Measurements from ENCODE around the gene WNT4. TPM values are rescaled to one million over a fixed set of nuclear protein-coding genes. Genes with fewer than 3 reads are reported as not detected.

The WNT4 gene
- total RNA-seq, 3 donors from 2014 or later = 1.2 to 4.5 (median 2.5) TPM

DNA sequence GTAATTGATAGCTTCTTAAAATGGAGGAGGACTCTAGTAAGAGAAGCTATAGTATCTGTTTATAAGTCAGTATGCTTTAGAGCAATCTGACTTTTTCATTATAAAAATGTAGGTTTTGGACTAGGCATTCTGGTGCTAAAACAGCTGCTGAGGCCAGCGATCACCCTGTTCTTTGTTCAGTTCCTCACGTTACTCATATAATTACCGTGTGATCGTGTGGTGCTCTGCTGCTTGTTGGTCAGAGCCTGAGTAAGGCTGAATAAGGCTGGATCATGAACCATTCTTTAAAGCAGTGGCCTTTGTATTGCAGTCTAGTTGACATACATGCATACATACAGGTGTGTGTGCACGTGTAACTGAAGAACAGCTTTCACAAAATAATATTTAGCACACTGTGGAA lies 65.2 kb downstream of the WNT4 start:
- TF ChIP-seq, protein P1, sequence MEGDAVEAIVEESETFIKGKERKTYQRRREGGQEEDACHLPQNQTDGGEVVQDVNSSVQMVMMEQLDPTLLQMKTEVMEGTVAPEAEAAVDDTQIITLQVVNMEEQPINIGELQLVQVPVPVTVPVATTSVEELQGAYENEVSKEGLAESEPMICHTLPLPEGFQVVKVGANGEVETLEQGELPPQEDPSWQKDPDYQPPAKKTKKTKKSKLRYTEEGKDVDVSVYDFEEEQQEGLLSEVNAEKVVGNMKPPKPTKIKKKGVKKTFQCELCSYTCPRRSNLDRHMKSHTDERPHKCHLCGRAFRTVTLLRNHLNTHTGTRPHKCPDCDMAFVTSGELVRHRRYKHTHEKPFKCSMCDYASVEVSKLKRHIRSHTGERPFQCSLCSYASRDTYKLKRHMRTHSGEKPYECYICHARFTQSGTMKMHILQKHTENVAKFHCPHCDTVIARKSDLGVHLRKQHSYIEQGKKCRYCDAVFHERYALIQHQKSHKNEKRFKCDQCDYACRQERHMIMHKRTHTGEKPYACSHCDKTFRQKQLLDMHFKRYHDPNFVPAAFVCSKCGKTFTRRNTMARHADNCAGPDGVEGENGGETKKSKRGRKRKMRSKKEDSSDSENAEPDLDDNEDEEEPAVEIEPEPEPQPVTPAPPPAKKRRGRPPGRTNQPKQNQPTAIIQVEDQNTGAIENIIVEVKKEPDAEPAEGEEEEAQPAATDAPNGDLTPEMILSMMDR (IDR thresholded peaks at IDR 0.05) = no peak
- Histone ChIP-seq H3K4me3 (no peak overlapping the region), H3K9me3 (no peaks in the 10 kb centered on the region), H3K4me1 (ENCODE audit: low read depth) (peaks cover 18% of the 10 kb centered on the region), H3K36me3 (ENCODE audit: low read depth) (no peaks in the 10 kb centered on the region)
- ATAC-seq = no peak
- intact Hi-C loops (cut with DNase I, micrococcal nuclease) = no loop called here
- DNase-seq = no peak

GRCh38 chr1:22076346-22076745 lies 66.6 kb downstream of the WNT4 start:
- TF ChIP-seq, protein P1 (IDR thresholded peaks at IDR 0.05) = no peak
- no peak overlapping the region for H3K4me3 ChIP-seq
- H3K9me3 ChIP-seq = no peaks in the 10 kb centered on the region
- ATAC-seq (no peak), DNase-seq (no peak)
- intact Hi-C loops (cut with DNase I, micrococcal nuclease) = no loop called here
- peaks cover 31% of the 10 kb centered on the region for H3K4me1 ChIP-seq (ENCODE audit: low read depth)
- H3K36me3 ChIP-seq (ENCODE audit: low read depth) = no peaks in the 10 kb centered on the region

DNA sequence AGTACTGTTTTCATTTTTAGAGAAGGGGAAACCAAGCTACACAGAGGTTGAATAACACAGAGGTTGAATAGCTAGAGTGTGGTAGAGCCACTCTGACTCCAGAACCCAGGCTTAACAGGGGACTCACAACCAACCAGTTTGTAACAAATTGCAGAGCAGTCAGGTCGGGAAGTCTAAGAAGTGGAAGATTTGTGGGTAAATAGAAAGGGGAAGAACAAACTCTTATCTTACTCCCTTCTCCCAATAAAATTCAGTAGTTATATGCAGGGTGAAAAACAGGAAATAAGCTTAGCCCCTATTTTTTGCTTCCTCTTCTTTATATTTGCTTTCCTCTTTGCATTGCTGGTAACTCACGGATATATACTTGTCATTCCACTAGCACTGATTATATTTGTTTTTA lies 67.2 kb downstream of the WNT4 start:
- Histone ChIP-seq H3K4me3 (no peak overlapping the region), H3K9me3 (no peaks in the 10 kb centered on the region), H3K4me1 (ENCODE audit: low read depth) (peaks cover 34% of the 10 kb centered on the region), H3K36me3 (ENCODE audit: low read depth) (no peaks in the 10 kb centered on the region)
- TF ChIP-seq, protein P1 (IDR thresholded peaks at IDR 0.05) = no peak
- ATAC-seq = peak; percentile 64
- DNase-seq = no peak
- intact Hi-C loops (cut with DNase I, micrococcal nuclease) = no loop called here

DNA sequence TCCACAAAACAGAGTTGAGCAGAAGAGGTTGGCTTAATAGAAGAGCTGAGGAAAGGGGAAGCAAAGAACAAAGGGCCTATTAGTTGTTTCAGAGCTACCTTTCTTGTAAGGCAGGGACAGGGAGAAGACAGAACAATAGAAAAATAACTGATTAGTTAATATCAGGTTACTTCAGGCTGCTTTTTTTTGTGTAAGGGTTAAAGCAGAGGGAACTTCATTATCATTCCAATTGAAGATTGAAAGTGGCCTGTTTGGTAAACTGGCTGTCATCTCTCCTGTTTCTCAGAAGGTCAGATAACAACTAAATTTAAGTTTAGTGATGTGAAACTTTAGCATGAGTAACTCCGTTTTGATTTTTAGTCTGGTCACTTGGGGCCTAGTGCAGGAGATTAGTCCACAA lies 68.1 kb downstream of the WNT4 start:
- Histone ChIP-seq H3K4me1 (ENCODE audit: low read depth) (peaks cover 37% of the 10 kb centered on the region), H3K4me3 (no peak overlapping the region), H3K9me3 (no peaks in the 10 kb centered on the region), H3K36me3 (ENCODE audit: low read depth) (no peaks in the 10 kb centered on the region)
- TF ChIP-seq, protein P1 (IDR thresholded peaks at IDR 0.05) = no peak
- DNase-seq = no peak
- intact Hi-C loops (cut with DNase I, micrococcal nuclease) = no loop called here
- ATAC-seq = no peak

DNA sequence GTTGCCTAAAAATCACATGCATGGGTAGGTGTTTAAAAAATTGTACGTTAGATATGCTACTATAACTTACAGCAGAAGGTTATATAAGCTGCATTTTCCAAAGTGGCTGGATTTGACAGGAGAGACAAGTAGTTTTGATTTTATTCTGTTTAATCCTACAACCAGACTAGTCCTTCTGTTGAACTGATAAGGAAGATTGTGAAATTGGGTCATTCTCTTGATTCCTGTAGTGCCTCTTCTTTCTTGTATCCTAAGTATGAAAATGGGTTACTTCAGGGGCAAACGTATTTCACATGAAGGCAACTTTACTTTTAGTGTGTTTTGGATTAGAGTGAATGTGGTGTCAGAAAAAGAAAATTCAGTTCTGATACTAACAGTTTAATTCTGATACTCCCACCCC lies 71.4 kb downstream of the WNT4 start:
- TF ChIP-seq, protein P1 (IDR thresholded peaks at IDR 0.05) = no peak
- Histone ChIP-seq H3K4me1 (ENCODE audit: low read depth) (peaks cover 53% of the 10 kb centered on the region), H3K36me3 (ENCODE audit: low read depth) (no peaks in the 10 kb centered on the region), H3K4me3 (no peak overlapping the region), H3K9me3 (no peaks in the 10 kb centered on the region)
- intact Hi-C loops (cut with DNase I, micrococcal nuclease) = no loop called here
- DNase-seq (no peak), ATAC-seq (no peak)

Other genes starting within 250 kb of the WNT4 start
- 100 to 1,000 TPM; 142 to 436 (median 197) TPM for gene HSPG2, start 205.8 kb downstream of the WNT4 start, total RNA-seq
- 1 to 10 TPM in 1 of 3 donors, under 1 TPM in 2; 0.35 to 3.5 (median 0.70) TPM for gene CELA3B, start 166.1 kb downstream of the WNT4 start, total RNA-seq
- gene CELA3A, start 141.4 kb downstream of the WNT4 start, total RNA-seq = 1 to 10 TPM in 1 of 3 donors, under 1 TPM in 1, not detected in 1; 0.65 to 1.0 TPM
- 100 to 1,000 TPM; 231 to 292 (median 282) TPM for gene CDC42, start 90.4 kb downstream of the WNT4 start, total RNA-seq

Measured in mucosa of descending colon (tissue), 3 donors.